ENCODE data around the gene TACC2.
A peak's percentile ranks its signal among the peaks of the same experiment; 100 is the strongest.

TACC2 gene

DNA sequence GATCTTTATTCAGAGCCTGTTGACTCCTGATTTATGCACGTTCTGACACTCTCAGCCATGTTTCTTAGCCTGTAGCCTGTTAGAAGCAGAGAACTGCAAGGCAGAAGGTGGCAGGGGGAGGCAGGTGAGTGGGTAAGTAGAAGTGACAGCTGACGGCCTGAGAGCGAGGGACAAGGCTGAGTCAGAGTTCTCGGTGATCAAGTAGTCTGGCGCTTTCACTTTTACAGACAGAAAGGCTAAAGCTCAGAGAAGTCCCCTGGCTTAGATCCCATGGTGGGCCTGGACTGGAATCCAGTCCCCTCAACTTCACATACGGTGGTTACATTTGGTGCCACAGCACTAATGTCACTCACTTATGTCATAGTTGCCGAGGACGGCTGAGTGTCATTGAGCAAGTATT is 139.0 kb downstream of the TACC2 start:
- Histone ChIP-seq H3K9ac (ENCODE audit: low read depth in 1 of 2, low read length in 2 of 2) (no peak overlapping the region), H3K9me3 (ENCODE audit: control insufficient read depth in 2 of 2, low read length in 2 of 2) (no peaks in the 10 kb centered on the region), H3K27ac (ENCODE audit: low read depth in 2 of 2, low read length in 2 of 2) (peak overlapping the region; percentile 51 to 56), H3K27me3 (ENCODE audit: control insufficient read depth in 2 of 2, insufficient read depth in 2 of 2, low read length in 2 of 2) (no peaks in the 10 kb centered on the region), H3K4me1 (ENCODE audit: control insufficient read depth in 2 of 2, insufficient read depth in 2 of 2, low read length in 2 of 2) (peaks cover 0 to 4% of the 10 kb centered on the region in 2 donors), H3K4me3 (ENCODE audit: low read length in 2 of 2) (peak overlapping the region; percentile 8 to 27), H3K36me3 (ENCODE audit: control insufficient read depth in 2 of 2, insufficient read depth in 2 of 2, low read length in 2 of 2) (peaks cover 0 to 1% of the 10 kb centered on the region in 2 donors)

DNA sequence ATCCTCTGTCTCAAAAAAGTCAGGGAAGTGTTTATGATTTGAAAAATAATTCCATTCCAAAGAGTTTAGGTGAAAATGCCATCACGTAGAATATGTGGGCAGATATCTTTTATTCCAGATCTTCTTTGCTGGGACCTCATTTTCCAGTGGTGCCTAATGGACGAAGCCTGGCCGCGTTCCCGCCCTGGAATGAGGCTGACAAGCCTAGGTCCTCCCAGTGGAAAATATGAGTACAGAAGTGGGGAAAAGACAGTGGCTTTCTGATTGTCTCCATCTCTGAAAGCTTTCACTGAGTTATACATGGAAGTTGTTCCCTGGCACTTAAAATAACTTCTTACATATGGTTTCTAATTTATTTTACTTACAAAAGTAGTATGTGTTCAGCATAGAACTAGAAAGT is 139.4 kb downstream of the TACC2 start:
- Histone ChIP-seq H3K4me3 (ENCODE audit: low read length in 2 of 2) (peak overlapping the region in 1 of 2 donors; percentile 8), H3K9ac (ENCODE audit: low read depth in 1 of 2, low read length in 2 of 2) (no peak overlapping the region), H3K36me3 (ENCODE audit: control insufficient read depth in 2 of 2, insufficient read depth in 2 of 2, low read length in 2 of 2) (peaks cover 3 to 6% of the 10 kb centered on the region in 2 donors), H3K4me1 (ENCODE audit: control insufficient read depth in 2 of 2, insufficient read depth in 2 of 2, low read length in 2 of 2) (peaks cover 0 to 4% of the 10 kb centered on the region in 2 donors), H3K27ac (ENCODE audit: low read depth in 2 of 2, low read length in 2 of 2) (peak overlapping the region; percentile 51 to 56), H3K9me3 (ENCODE audit: control insufficient read depth in 2 of 2, low read length in 2 of 2) (no peaks in the 10 kb centered on the region), H3K27me3 (ENCODE audit: control insufficient read depth in 2 of 2, insufficient read depth in 2 of 2, low read length in 2 of 2) (no peaks in the 10 kb centered on the region)

DNA sequence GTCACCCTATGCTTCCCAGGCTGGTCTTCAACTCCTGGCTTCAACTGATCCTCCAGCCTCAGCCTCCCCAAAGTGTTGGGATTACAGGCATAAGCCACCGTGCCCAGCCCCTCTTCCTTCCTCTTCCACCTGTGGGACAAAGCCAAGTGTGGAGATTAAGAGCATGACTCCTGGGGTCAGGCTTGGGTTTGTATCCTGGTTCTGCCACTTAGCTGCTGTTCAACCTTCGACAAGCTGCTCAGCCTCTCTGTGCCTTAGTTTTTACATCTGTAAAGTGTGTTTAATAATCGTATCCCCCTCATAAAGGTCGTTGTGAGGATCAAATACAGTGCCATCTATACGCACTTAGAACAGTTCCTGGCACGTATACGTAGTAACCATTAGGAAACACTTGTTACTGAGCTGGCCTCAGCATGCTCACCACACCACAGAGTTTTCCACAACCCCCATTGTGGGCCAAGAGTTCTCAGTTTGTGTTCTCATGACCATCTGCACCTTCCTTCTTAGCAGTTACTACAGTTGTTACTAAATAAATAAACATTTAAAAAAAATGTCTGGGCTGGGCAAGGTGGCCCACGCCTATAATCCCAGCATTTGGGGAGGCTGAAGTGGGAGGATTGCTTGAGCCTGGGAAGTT is 141.6 kb downstream of the TACC2 start:
- peaks cover 0 to 4% of the 10 kb centered on the region in 2 donors for H3K4me1 ChIP-seq (ENCODE audit: control insufficient read depth in 2 of 2, insufficient read depth in 2 of 2, low read length in 2 of 2)
- H3K9me3 ChIP-seq (ENCODE audit: control insufficient read depth in 2 of 2, low read length in 2 of 2), result no peaks in the 10 kb centered on the region
- H3K9ac ChIP-seq (ENCODE audit: low read depth in 1 of 2, low read length in 2 of 2), result no peak overlapping the region
- no peak overlapping the region for H3K27ac ChIP-seq (ENCODE audit: low read depth in 2 of 2, low read length in 2 of 2)
- H3K27me3 ChIP-seq (ENCODE audit: control insufficient read depth in 2 of 2, insufficient read depth in 2 of 2, low read length in 2 of 2), result no peaks in the 10 kb centered on the region
- peaks cover 15 to 18% of the 10 kb centered on the region in 2 donors for H3K36me3 ChIP-seq (ENCODE audit: control insufficient read depth in 2 of 2, insufficient read depth in 2 of 2, low read length in 2 of 2)
- H3K4me3 ChIP-seq (ENCODE audit: low read length in 2 of 2), result no peak overlapping the region

DNA sequence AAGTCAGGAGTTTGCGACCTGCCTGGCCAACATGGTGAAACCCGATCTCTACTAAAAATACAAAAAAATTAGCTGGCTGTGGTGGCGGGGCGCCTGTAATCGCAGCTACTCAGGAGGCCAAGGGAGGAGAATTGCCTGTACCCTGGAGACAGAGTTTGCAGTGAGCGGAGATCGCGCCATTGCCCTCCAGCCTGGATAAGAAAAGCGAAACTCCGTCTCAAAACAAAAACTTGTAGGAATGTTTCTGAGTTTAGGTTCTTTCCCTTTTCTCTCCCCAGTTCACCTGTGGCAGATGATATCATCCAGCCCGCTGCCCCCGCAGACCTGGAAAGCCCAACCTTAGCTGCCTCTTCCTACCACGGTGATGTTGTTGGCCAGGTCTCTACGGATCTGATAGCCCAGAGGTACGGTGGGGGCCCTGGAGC is 143.4 kb downstream of the TACC2 start:
- H3K4me1 ChIP-seq (ENCODE audit: control insufficient read depth in 2 of 2, insufficient read depth in 2 of 2, low read length in 2 of 2), result no peaks in the 10 kb centered on the region
- H3K27ac ChIP-seq (ENCODE audit: low read depth in 2 of 2, low read length in 2 of 2), result no peak overlapping the region
- H3K9me3 ChIP-seq (ENCODE audit: control insufficient read depth in 2 of 2, low read length in 2 of 2), result no peaks in the 10 kb centered on the region
- no peak overlapping the region for H3K4me3 ChIP-seq (ENCODE audit: low read length in 2 of 2)
- H3K36me3 ChIP-seq (ENCODE audit: control insufficient read depth in 2 of 2, insufficient read depth in 2 of 2, low read length in 2 of 2), result peaks cover 15 to 22% of the 10 kb centered on the region in 2 donors
- no peak overlapping the region for H3K9ac ChIP-seq (ENCODE audit: low read depth in 1 of 2, low read length in 2 of 2)
- no peaks in the 10 kb centered on the region for H3K27me3 ChIP-seq (ENCODE audit: control insufficient read depth in 2 of 2, insufficient read depth in 2 of 2, low read length in 2 of 2)

DNA sequence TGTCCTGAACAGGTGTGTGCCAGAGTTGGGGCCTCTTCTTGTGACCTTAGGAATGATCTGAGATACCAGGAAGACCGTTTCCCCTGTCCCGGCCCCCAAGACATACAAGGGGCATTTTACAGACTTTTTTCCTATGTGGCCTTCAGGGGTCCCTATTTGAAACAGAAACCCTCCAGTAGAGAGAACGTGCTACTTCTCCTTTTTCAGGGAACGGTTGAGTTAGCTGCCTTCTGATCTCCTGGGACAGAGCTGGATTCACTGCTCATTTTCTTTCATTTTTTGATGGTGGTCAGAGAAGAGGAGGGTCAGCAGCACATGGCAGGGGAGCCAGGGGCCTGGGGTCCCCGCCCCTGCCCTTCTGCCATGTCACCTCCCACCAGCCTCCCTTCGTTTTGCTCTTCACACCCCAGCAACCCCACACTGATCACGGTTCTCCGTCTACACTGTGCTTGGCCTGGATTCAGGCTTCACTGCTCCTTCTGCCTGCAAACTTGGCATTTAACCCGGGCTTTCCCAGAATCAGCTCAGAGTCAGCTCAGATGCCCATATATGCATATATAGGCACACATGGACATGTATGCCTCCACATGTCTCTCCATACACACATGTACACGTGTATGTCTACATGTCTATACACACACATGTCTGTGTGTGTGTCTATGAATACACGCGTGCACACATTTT is 144.1 kb downstream of the TACC2 start:
- no peak overlapping the region for H3K4me3 ChIP-seq (ENCODE audit: low read length in 2 of 2)
- H3K9me3 ChIP-seq (ENCODE audit: control insufficient read depth in 2 of 2, low read length in 2 of 2), result no peaks in the 10 kb centered on the region
- H3K9ac ChIP-seq (ENCODE audit: low read depth in 1 of 2, low read length in 2 of 2), result no peak overlapping the region
- H3K27me3 ChIP-seq (ENCODE audit: control insufficient read depth in 2 of 2, insufficient read depth in 2 of 2, low read length in 2 of 2), result no peaks in the 10 kb centered on the region
- no peaks in the 10 kb centered on the region for H3K4me1 ChIP-seq (ENCODE audit: control insufficient read depth in 2 of 2, insufficient read depth in 2 of 2, low read length in 2 of 2)
- peaks cover 15 to 27% of the 10 kb centered on the region in 2 donors for H3K36me3 ChIP-seq (ENCODE audit: control insufficient read depth in 2 of 2, insufficient read depth in 2 of 2, low read length in 2 of 2)
- no peak overlapping the region for H3K27ac ChIP-seq (ENCODE audit: low read depth in 2 of 2, low read length in 2 of 2)

DNA sequence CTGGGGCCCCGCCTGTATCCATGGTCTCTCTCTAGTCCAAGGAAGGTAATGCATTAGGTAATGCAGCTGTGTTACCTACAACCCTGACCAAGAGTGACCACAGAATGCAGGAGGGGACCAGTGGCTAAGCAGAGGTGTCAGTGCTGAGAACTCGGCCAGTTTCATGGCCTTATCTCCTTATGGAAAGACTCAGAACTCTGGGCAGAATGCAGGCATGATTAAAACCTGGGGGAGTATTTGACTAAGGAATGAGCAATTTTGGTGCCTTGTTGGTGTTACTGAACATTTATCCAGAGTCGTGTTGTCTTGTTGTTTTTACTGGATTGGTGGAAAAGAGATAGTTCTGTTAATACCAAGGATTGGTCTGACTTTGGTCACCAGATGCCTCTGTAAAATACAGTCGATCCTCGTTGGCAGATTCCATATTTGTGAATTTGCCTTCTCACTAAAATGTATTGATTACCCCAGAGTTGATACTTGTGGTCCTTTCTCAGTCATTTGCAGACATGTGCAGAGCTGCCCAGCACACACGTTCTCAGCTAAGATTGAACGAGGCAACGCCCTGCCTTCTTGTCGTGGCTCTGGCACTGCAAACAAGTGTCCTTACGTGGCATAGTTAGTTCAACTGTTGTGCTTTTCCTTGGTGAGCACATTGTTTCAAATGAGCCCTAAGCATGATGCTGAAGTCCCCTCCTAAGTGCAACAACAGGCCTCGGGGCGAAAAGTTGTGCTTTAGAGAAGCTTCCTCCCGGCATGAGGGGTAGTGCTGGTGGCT is 146.5 kb downstream of the TACC2 start:
- Histone ChIP-seq H3K36me3 (ENCODE audit: control insufficient read depth in 2 of 2, insufficient read depth in 2 of 2, low read length in 2 of 2) (peaks cover 15 to 30% of the 10 kb centered on the region in 2 donors), H3K27me3 (ENCODE audit: control insufficient read depth in 2 of 2, insufficient read depth in 2 of 2, low read length in 2 of 2) (no peaks in the 10 kb centered on the region), H3K4me3 (ENCODE audit: low read length in 2 of 2) (no peak overlapping the region), H3K9me3 (ENCODE audit: control insufficient read depth in 2 of 2, low read length in 2 of 2) (no peaks in the 10 kb centered on the region), H3K4me1 (ENCODE audit: control insufficient read depth in 2 of 2, insufficient read depth in 2 of 2, low read length in 2 of 2) (peaks cover 0 to under 1% of the 10 kb centered on the region in 2 donors), H3K27ac (ENCODE audit: low read depth in 2 of 2, low read length in 2 of 2) (no peak overlapping the region), H3K9ac (ENCODE audit: low read depth in 1 of 2, low read length in 2 of 2) (no peak overlapping the region)

DNA sequence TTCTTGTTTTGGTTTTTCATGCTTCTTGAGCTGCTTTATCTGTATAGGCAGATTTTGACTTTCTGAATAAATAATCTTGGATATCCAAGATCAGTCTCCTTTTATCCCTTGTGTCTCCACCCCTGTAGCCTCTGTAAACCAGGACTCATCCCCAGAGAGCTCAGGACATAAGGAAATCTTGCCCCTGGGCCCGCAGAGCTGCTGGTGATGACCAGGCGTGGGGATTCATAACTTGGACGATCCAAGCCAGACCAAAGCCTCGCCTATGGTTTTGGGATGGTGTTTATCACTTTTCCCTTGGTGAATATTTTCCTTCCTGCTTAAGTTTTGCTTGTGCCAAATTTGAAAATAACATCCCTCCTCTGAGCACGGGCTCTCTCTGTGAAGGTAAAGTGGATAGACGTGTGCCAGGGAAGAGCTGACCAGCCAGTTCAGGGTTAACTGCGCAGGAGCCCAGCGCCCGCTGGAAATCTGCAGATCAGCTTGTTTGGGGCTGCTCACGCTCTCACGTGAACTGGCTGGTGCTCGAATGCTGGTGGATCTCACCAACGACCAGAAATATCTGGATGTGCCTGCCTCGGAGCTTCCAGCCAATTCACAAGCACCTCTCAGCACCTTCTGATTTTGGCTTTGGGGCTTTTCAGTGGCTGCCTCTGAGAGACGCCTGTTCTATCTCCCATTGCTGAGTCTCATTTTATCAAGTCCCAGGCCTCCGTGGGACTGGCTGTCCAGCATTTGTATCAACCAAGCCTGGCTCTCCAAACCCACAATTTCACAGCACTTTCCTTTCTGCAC is 150.1 kb downstream of the TACC2 start:
- H3K36me3 ChIP-seq (ENCODE audit: control insufficient read depth in 2 of 2, insufficient read depth in 2 of 2, low read length in 2 of 2), result peaks cover 11 to 22% of the 10 kb centered on the region in 2 donors
- no peaks in the 10 kb centered on the region for H3K27me3 ChIP-seq (ENCODE audit: control insufficient read depth in 2 of 2, insufficient read depth in 2 of 2, low read length in 2 of 2)
- H3K9ac ChIP-seq (ENCODE audit: low read depth in 1 of 2, low read length in 2 of 2), result no peak overlapping the region
- no peak overlapping the region for H3K27ac ChIP-seq (ENCODE audit: low read depth in 2 of 2, low read length in 2 of 2)
- peaks cover 0 to 14% of the 10 kb centered on the region in 2 donors for H3K4me1 ChIP-seq (ENCODE audit: control insufficient read depth in 2 of 2, insufficient read depth in 2 of 2, low read length in 2 of 2)
- no peak overlapping the region for H3K4me3 ChIP-seq (ENCODE audit: low read length in 2 of 2)
- H3K9me3 ChIP-seq (ENCODE audit: control insufficient read depth in 2 of 2, low read length in 2 of 2), result no peaks in the 10 kb centered on the region

DNA sequence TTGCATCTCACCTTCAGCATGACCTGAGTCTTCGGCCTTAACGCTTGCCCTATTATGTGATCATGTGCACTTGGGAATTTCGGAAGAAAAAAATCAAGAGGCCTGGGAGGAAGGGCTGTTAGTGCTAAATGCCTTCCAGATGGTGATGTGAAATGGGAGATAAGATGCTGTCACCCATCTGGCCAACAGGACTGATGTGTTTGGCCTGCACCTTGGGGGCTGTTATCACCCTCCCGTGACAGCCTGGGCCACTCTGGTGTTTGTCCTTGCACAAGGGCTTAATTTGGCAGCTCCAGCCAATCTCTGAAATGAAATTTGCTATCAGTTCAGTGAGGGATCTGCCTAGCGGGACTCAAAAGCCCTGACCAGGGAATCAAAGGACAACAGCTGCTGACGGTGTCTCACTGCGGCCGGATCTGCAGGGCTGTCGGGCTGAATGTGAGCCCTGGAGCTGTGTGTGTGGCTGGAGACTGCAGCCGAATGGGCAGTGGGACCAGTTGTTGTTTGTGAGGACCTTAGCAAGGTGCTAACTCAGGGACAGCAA is 150.7 kb downstream of the TACC2 start:
- peaks cover 16 to 24% of the 10 kb centered on the region in 2 donors for H3K36me3 ChIP-seq (ENCODE audit: control insufficient read depth in 2 of 2, insufficient read depth in 2 of 2, low read length in 2 of 2)
- H3K4me1 ChIP-seq (ENCODE audit: control insufficient read depth in 2 of 2, insufficient read depth in 2 of 2, low read length in 2 of 2), result peaks cover 0 to 14% of the 10 kb centered on the region in 2 donors
- no peak overlapping the region for H3K27ac ChIP-seq (ENCODE audit: low read depth in 2 of 2, low read length in 2 of 2)
- H3K9ac ChIP-seq (ENCODE audit: low read depth in 1 of 2, low read length in 2 of 2), result no peak overlapping the region
- no peaks in the 10 kb centered on the region for H3K9me3 ChIP-seq (ENCODE audit: control insufficient read depth in 2 of 2, low read length in 2 of 2)
- no peak overlapping the region for H3K4me3 ChIP-seq (ENCODE audit: low read length in 2 of 2)
- H3K27me3 ChIP-seq (ENCODE audit: control insufficient read depth in 2 of 2, insufficient read depth in 2 of 2, low read length in 2 of 2), result no peaks in the 10 kb centered on the region

DNA sequence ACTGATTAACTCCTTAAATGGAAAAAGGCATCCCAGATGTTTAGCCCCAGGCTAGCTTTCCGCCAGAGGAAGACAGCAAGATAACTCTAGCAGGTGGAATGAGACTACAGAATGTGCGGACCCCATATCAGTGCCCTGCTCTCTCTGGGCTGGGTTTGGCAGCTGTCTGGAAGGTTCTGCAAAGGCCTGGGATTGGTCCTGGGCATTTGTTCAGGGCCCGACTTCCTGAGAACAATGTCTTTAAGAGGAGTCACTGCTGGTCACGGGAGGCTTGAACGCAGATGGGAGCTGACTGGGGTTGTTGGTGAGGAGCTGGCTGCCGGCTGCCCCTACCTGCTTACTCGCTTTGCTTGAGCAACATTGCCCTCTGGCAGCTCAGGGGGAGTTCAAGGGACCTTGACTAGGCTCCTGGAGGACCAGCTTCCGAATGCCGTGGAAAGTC is 151.5 kb downstream of the TACC2 start:
- H3K9me3 ChIP-seq (ENCODE audit: control insufficient read depth in 2 of 2, low read length in 2 of 2), result no peaks in the 10 kb centered on the region
- H3K27me3 ChIP-seq (ENCODE audit: control insufficient read depth in 2 of 2, insufficient read depth in 2 of 2, low read length in 2 of 2), result no peaks in the 10 kb centered on the region
- H3K36me3 ChIP-seq (ENCODE audit: control insufficient read depth in 2 of 2, insufficient read depth in 2 of 2, low read length in 2 of 2), result peaks cover 14 to 19% of the 10 kb centered on the region in 2 donors
- H3K4me1 ChIP-seq (ENCODE audit: control insufficient read depth in 2 of 2, insufficient read depth in 2 of 2, low read length in 2 of 2), result peaks cover 0 to 14% of the 10 kb centered on the region in 2 donors
- no peak overlapping the region for H3K4me3 ChIP-seq (ENCODE audit: low read length in 2 of 2)
- H3K9ac ChIP-seq (ENCODE audit: low read depth in 1 of 2, low read length in 2 of 2), result no peak overlapping the region
- peak overlapping the region; percentile 28 to 47 for H3K27ac ChIP-seq (ENCODE audit: low read depth in 2 of 2, low read length in 2 of 2)
